Type B pancreatic cell (in vitro differentiated cells): Measurements from ENCODE around the gene ENTPD3. TPM values are rescaled to one million over a fixed set of nuclear protein-coding genes. Genes with fewer than 3 reads are reported as not detected.

Source experiments
- DNase-seq: peaks from one replicate; pipeline ENCODE4 v3.0.0; 2021; ENCODE audit warnings: mixed read lengths; ENCODE audit not compliant: unreplicated experiment; ENCODE audit errors: extremely low spot score
- H3K27ac Mint-ChIP-seq: 2 replicates; pipeline ENCODE4 v1.8.0; 2021; ENCODE audit warnings: mild to moderate bottlenecking, mixed read lengths
- H3K27me3 Mint-ChIP-seq: 2 replicates; pipeline ENCODE4 v1.8.0; 2021; ENCODE audit warnings: mixed read lengths
- H3K36me3 Mint-ChIP-seq: 2 replicates; pipeline ENCODE4 v1.8.0; 2021; ENCODE audit warnings: mixed read lengths
- H3K4me1 Mint-ChIP-seq: one replicate; pipeline ENCODE4 v1.8.0; 2021; ENCODE audit warnings: mixed read lengths; ENCODE audit not compliant: unreplicated experiment
- H3K4me3 Mint-ChIP-seq: 2 replicates; pipeline ENCODE4 v1.8.0; 2021; ENCODE audit warnings: mild to moderate bottlenecking, mixed read lengths
- H3K9me3 Mint-ChIP-seq: 2 replicates; pipeline ENCODE4 v1.8.0; 2021; ENCODE audit warnings: mixed read lengths
- total RNA-seq: library from RNA; stranded (reverse); gene quantifications from 2 replicates; pipeline ENCODE4 v1.2.1, GENCODE V29; 2021; ENCODE audit warnings: low replicate concordance
- TF ChIP-seq, protein P1 (sequence below): fragments of 200-600 bp; sonication (generic); conservative IDR thresholded peaks from 2 replicates; pipeline ENCODE4 v1.5.0; 2021; ENCODE audit warnings: antibody characterized with exemption, mild to moderate bottlenecking

Gene ENTPD3
- total RNA-seq, 1 donor from 2014 or later: 2.5 TPM

GRCh38 chr3:40470701-40471100 is 83.7 kb downstream of the ENTPD3 start:
- Mint-ChIP-seq H3K27ac (no peak overlapping the region), H3K27me3 (peaks cover 3% of the 10 kb centered on the region), H3K4me3 (no peak overlapping the region), H3K36me3 (no peaks in the 10 kb centered on the region), H3K4me1 (no peaks in the 10 kb centered on the region), H3K9me3 (no peaks in the 10 kb centered on the region)
- TF ChIP-seq, protein P1, sequence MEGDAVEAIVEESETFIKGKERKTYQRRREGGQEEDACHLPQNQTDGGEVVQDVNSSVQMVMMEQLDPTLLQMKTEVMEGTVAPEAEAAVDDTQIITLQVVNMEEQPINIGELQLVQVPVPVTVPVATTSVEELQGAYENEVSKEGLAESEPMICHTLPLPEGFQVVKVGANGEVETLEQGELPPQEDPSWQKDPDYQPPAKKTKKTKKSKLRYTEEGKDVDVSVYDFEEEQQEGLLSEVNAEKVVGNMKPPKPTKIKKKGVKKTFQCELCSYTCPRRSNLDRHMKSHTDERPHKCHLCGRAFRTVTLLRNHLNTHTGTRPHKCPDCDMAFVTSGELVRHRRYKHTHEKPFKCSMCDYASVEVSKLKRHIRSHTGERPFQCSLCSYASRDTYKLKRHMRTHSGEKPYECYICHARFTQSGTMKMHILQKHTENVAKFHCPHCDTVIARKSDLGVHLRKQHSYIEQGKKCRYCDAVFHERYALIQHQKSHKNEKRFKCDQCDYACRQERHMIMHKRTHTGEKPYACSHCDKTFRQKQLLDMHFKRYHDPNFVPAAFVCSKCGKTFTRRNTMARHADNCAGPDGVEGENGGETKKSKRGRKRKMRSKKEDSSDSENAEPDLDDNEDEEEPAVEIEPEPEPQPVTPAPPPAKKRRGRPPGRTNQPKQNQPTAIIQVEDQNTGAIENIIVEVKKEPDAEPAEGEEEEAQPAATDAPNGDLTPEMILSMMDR: no peak
- no peak for DNase-seq

- peak within 1 kb of the TSS; percentile 34 for H3K27ac Mint-ChIP-seq
- peaks cover 3% of the 10 kb centered on the region for H3K27me3 Mint-ChIP-seq
- no peaks in the 10 kb centered on the region for H3K9me3 Mint-ChIP-seq
- H3K4me3 Mint-ChIP-seq: peak within 1 kb of the TSS; percentile 87
- peak; percentile 77 for DNase-seq
- H3K4me1 Mint-ChIP-seq: no peaks in the 10 kb centered on the region
- H3K36me3 Mint-ChIP-seq: no peaks in the 10 kb centered on the region
- TF ChIP-seq, protein P1: no peak
Measured at GRCh38 chr3:40476478-40477470, 89.8 kb downstream of the ENTPD3 start, which contains the start of gene ZNF619. Gene ZNF619, plus strand, starts transcription at chr3:40477122. Its CDS starts 858 bp downstream, at chr3:40477980.

DNA sequence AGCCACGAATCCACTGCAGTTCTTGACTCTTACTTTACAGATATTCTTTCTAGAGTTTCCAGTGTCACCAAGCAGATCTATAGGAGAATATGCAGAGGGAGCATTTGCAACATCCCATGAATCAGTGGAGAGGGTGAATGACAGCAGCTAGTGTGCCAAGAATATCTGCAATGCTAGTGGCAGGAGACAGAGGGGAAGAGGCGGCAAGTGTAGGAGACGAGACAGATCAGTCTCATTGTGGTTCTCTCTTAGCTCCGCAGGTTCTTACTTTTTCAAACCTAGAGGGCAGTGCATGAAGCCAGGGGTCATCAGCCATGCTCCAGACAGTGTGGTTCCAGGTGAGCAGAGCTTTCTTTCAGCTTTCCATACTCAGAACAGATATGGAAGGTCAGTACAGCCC is 90.7 kb downstream of the ENTPD3 start:
- peak overlapping the region; percentile 34 for H3K27ac Mint-ChIP-seq
- TF ChIP-seq, protein P1: no peak
- H3K27me3 Mint-ChIP-seq: peaks cover 3% of the 10 kb centered on the region
- H3K4me3 Mint-ChIP-seq: peak overlapping the region; percentile 87
- H3K36me3 Mint-ChIP-seq: no peaks in the 10 kb centered on the region
- no peaks in the 10 kb centered on the region for H3K4me1 Mint-ChIP-seq
- no peaks in the 10 kb centered on the region for H3K9me3 Mint-ChIP-seq
- DNase-seq: no peak

Other genes starting within 250 kb of the ENTPD3 start
- 55.2 and 81.8 TPM in 2 replicates for gene EIF1B, start 77.5 kb upstream of the ENTPD3 start, total RNA-seq
- 2,109 and 2,207 TPM in 2 replicates for gene RPL14, start 70.2 kb downstream of the ENTPD3 start, total RNA-seq
- 7.3 and 7.9 TPM in 2 replicates for gene ZNF619, start 89.9 kb downstream of the ENTPD3 start, total RNA-seq
- gene ZNF620, start 118.9 kb downstream of the ENTPD3 start, total RNA-seq: 12.3 and 14.0 TPM in 2 replicates
- gene ZNF621, start 137.8 kb downstream of the ENTPD3 start, total RNA-seq: 17.0 and 23.3 TPM in 2 replicates